ENCODE measurements around the gene RPS27. TPM values are rescaled to one million over a fixed set of nuclear protein-coding genes. Genes with fewer than 3 reads are reported as not detected.

The RPS27 gene
- total and polyA plus RNA-seq, 4 donors = 452 to 3,145 (median 1,349) TPM

DNA sequence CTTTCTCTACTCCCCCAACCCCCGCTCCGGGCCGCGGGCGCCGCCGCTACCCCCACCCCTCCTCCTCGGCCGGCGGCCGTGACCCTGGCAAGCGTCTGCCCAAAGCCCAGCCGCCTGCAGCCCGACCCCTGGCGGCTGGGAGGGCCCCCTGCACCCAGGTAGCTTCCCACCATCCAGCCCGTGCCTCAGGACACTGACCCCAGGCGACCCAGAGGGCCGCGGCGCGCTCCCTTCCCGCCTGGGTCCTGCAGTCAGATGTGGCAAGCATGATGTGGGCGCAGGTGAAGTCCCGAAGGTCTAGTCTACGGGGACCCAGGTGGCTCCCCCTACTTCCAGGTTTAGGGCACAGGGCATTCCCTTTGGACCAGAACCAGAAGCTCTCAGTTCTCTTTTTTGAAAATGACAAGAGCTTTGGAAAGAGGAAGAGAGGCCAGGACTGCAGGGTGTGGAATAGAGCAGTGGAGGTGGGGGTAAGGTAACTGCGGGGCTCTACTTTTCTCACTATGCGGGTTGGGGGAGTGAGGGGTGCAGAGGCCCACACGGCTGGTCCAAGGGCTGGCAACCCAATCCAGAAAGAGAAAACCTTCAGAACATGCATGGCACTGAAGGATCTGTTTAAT is 43.8 kb upstream of the RPS27 start, which contains the start of gene DENND4B (continued):
- no peak for TF ChIP-seq FOXA2 (IDR thresholded peaks at IDR 0.05)
- TF ChIP-seq JUND (IDR thresholded peaks at IDR 0.05) = no peak
- TF ChIP-seq SP1 (IDR thresholded peaks at IDR 0.05) = peak; percentile 71
- TF ChIP-seq RXRA (IDR thresholded peaks at IDR 0.05) = peak; percentile 87 to 97
- no peak for TF ChIP-seq YY1 (IDR thresholded peaks at IDR 0.05)
- peak; percentile 15 to 39 for TF ChIP-seq HNF4A (conservative IDR thresholded peaks at IDR 0.05)
- TF ChIP-seq RAD21 (IDR thresholded peaks at IDR 0.05) = peak; percentile 68 to 84
- no peak for TF ChIP-seq EGR1 (IDR thresholded peaks at IDR 0.05; ENCODE audit: low read depth in 2 of 2)
- TF ChIP-seq, protein P1, sequence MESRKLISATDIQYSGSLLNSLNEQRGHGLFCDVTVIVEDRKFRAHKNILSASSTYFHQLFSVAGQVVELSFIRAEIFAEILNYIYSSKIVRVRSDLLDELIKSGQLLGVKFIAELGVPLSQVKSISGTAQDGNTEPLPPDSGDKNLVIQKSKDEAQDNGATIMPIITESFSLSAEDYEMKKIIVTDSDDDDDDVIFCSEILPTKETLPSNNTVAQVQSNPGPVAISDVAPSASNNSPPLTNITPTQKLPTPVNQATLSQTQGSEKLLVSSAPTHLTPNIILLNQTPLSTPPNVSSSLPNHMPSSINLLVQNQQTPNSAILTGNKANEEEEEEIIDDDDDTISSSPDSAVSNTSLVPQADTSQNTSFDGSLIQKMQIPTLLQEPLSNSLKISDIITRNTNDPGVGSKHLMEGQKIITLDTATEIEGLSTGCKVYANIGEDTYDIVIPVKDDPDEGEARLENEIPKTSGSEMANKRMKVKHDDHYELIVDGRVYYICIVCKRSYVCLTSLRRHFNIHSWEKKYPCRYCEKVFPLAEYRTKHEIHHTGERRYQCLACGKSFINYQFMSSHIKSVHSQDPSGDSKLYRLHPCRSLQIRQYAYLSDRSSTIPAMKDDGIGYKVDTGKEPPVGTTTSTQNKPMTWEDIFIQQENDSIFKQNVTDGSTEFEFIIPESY (IDR thresholded peaks at IDR 0.05) = no peak
- peak; percentile 31 for TF ChIP-seq NR2F2 (IDR thresholded peaks at IDR 0.05)

DNA sequence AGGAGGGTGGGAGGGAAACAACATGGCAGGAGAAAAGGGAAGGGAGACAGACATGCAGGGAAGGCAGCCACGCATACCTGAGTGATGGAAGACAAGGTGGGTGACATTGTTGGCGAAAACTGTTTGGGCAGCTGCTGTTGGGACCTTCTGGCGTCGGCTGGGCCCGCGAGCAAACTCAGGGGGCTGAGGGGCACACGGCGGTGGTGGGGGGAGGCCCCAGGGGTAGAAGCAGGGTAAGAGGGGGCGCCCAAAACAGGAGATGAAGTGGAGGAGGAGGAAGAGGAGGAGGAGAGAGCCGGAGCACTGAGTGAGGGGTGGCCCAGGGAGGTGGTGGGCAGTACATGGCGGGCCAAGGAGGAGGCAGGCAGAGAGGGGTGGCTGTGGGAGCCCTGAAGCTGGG is 39.4 kb upstream of the RPS27 start:
- DNase-seq (ENCODE audit: low spot score) = no peak
- Histone ChIP-seq H3K27me3 (ENCODE audit: control insufficient read depth in 4 of 4, insufficient read depth in 4 of 4, low read length in 3 of 4) (no peaks in the 10 kb centered on the region), H3K4me1 (ENCODE audit: control insufficient read depth in 4 of 4, insufficient read depth in 4 of 4, low read length in 3 of 4) (peaks cover 8 to 36% (median 32%) of the 10 kb centered on the region in 4 donors), H3K4me3 (ENCODE audit: low read depth in 1 of 3, low read length in 3 of 3) (no peak overlapping the region), H3K9ac (ENCODE audit: low read depth in 1 of 2, low read length in 2 of 2) (no peak overlapping the region), H3K9me3 (ENCODE audit: control insufficient read depth in 4 of 4, low read length in 3 of 4) (no peaks in the 10 kb centered on the region), H3K27ac (ENCODE audit: low read depth in 1 of 2, low read length in 2 of 2) (no peak overlapping the region), H3K36me3 (ENCODE audit: control insufficient read depth in 4 of 4, insufficient read depth in 3 of 4, low read depth in 1 of 4, low read length in 3 of 4) (peaks cover 12 to 41% (median 31%) of the 10 kb centered on the region in 4 donors)
- WGBS = 96% methylated on average over 11 of the region's 11 CpGs
- TF ChIP-seq RAD21 (IDR thresholded peaks at IDR 0.05) = no peak
- TF ChIP-seq EGR1 (IDR thresholded peaks at IDR 0.05; ENCODE audit: low read depth in 2 of 2) = no peak
- no peak for TF ChIP-seq SP1 (IDR thresholded peaks at IDR 0.05)
- TF ChIP-seq GABPA (IDR thresholded peaks at IDR 0.05 in 1 of 2, conservative IDR thresholded peaks at IDR 0.05 in 1 of 2) = no peak
- no peak for TF ChIP-seq RXRA (IDR thresholded peaks at IDR 0.05)
- no peak for TF ChIP-seq FOXA1 (IDR thresholded peaks at IDR 0.05)
- TF ChIP-seq, protein P1 (IDR thresholded peaks at IDR 0.05) = no peak
- TF ChIP-seq, protein P2, sequence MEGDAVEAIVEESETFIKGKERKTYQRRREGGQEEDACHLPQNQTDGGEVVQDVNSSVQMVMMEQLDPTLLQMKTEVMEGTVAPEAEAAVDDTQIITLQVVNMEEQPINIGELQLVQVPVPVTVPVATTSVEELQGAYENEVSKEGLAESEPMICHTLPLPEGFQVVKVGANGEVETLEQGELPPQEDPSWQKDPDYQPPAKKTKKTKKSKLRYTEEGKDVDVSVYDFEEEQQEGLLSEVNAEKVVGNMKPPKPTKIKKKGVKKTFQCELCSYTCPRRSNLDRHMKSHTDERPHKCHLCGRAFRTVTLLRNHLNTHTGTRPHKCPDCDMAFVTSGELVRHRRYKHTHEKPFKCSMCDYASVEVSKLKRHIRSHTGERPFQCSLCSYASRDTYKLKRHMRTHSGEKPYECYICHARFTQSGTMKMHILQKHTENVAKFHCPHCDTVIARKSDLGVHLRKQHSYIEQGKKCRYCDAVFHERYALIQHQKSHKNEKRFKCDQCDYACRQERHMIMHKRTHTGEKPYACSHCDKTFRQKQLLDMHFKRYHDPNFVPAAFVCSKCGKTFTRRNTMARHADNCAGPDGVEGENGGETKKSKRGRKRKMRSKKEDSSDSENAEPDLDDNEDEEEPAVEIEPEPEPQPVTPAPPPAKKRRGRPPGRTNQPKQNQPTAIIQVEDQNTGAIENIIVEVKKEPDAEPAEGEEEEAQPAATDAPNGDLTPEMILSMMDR (IDR thresholded peaks at IDR 0.05; ENCODE audit: low read depth, low read length, missing input control) = no peak
- TF ChIP-seq, protein P3, sequence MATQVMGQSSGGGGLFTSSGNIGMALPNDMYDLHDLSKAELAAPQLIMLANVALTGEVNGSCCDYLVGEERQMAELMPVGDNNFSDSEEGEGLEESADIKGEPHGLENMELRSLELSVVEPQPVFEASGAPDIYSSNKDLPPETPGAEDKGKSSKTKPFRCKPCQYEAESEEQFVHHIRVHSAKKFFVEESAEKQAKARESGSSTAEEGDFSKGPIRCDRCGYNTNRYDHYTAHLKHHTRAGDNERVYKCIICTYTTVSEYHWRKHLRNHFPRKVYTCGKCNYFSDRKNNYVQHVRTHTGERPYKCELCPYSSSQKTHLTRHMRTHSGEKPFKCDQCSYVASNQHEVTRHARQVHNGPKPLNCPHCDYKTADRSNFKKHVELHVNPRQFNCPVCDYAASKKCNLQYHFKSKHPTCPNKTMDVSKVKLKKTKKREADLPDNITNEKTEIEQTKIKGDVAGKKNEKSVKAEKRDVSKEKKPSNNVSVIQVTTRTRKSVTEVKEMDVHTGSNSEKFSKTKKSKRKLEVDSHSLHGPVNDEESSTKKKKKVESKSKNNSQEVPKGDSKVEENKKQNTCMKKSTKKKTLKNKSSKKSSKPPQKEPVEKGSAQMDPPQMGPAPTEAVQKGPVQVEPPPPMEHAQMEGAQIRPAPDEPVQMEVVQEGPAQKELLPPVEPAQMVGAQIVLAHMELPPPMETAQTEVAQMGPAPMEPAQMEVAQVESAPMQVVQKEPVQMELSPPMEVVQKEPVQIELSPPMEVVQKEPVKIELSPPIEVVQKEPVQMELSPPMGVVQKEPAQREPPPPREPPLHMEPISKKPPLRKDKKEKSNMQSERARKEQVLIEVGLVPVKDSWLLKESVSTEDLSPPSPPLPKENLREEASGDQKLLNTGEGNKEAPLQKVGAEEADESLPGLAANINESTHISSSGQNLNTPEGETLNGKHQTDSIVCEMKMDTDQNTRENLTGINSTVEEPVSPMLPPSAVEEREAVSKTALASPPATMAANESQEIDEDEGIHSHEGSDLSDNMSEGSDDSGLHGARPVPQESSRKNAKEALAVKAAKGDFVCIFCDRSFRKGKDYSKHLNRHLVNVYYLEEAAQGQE (IDR thresholded peaks at IDR 0.05) = no peak
- TF ChIP-seq HNF4A (conservative IDR thresholded peaks at IDR 0.05) = no peak
- no peak for TF ChIP-seq YY1 (IDR thresholded peaks at IDR 0.05)
- no peak for TF ChIP-seq HNF4G (IDR thresholded peaks at IDR 0.05)
- TF ChIP-seq, protein P4, sequence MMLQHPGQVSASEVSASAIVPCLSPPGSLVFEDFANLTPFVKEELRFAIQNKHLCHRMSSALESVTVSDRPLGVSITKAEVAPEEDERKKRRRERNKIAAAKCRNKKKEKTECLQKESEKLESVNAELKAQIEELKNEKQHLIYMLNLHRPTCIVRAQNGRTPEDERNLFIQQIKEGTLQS (IDR thresholded peaks at IDR 0.05) = no peak
- TF ChIP-seq JUND (IDR thresholded peaks at IDR 0.05) = no peak
- TF ChIP-seq TAF1 (conservative IDR thresholded peaks at IDR 0.05) = no peak
- no peak for TF ChIP-seq FOXA2 (IDR thresholded peaks at IDR 0.05)
- TF ChIP-seq NR2F2 (IDR thresholded peaks at IDR 0.05) = no peak

All from liver (tissue), 9 donors.